UCSD-AML1 (cell line): ENCODE measurements around the gene ENPP1.
"Not testable (repeated sequence)": the region's sequence is repeated elsewhere in the genome, so short reads cannot be mapped to it uniquely, and the experiment has no call there.

Experiments
- DNase-seq: peaks from one replicate; lab custom pipeline; 2025; ENCODE audit not compliant: unreplicated experiment; lab: John Stamatoyannopoulos, UW

ENPP1 gene

DNA sequence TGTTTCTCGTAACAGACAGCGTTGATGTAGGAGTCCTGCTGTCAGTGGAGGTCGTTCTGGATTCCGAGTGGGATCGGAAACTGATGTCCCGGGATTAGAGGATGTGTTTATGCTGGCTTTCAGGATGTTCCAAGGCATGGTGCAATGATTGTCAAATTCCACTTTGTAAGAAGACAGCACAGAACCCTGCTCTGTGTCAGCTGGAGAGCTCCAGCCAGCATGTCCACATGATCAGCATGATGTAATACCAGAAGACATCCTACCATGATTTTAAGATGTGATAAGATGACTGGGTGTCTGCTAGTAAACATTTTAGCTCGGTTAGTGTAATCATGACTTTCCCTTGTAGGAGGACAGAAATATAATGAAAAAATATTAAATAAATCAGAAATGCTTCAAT lies 20.3 kb downstream of the ENPP1 start:
- no peak for DNase-seq

DNA sequence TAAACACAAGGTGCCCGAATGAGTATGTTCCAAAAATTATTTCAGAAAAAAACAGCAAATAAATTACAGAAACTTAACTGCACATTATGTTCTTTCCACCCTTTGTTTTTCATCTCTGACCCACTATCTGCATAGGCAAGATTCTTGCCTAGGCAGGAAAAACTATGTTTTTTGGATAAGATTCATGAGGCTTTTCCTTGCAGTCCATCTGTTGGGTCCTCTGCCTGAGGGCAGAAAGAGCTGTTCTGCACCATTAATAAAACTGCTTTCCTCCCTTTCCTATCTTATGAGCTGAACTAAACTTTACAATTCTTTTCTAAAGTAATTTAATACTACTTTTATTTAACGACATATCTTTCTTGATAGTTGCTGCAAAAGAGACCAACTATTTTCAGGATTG lies 21.1 kb downstream of the ENPP1 start:
- DNase-seq, result no peak

DNA sequence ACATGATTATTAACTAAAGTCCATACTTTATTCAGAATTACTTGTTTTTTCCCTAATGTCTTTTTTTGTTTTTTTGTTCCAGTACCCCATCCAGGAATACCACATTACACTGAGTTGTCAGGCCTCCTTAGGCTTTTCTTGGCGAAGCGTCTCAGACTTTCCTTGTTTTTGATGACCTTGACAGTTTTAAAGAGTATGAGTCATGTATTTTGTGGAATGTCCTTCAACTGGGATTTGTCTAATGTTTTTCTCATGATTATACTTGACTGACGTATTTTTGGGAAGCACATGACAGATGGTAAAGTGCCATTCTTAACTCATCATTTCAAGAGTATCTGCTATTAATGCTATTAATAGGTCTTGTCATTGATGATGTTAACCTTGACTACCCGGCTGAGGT lies 23.6 kb downstream of the ENPP1 start:
- DNase-seq, result no peak

DNA sequence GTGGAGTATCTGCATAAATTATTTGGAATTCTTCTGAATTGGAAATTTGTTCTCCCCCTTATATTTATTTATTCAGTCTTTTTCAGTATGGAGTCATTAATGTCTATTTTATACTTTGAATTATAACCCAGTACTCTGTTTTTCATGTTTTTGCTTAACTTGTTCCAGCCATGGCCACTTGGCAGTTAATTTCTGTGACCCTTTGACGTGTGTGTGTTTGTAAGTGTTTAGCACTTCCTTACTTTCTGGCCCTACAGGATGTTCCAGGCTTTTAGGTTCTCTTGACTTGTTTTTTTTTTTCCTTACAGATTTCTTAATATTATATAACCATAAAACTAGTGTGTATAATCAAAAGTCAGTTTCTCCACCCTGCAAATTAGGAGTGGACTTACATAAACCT lies 24.1 kb downstream of the ENPP1 start:
- DNase-seq, result no peak

DNA sequence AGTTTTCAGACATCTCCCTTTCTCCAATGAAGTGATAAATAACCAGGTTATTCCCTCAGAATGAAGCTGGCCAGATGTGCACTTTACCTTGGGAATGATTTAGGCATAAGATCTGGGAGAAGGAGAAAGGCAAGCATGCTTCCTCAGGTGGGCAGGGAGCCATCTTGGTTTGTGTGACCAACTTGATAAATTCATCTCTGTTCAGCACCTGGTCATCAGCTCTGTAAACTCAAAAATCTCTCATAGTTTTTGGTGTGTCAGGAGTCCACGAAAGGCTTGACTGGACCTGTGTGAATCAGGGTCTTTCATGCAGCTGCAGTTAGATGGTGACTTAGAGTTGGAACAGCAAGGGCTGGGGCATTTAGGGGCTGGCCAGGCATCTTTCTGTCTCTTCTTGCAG lies 24.5 kb downstream of the ENPP1 start:
- no peak for DNase-seq

DNA sequence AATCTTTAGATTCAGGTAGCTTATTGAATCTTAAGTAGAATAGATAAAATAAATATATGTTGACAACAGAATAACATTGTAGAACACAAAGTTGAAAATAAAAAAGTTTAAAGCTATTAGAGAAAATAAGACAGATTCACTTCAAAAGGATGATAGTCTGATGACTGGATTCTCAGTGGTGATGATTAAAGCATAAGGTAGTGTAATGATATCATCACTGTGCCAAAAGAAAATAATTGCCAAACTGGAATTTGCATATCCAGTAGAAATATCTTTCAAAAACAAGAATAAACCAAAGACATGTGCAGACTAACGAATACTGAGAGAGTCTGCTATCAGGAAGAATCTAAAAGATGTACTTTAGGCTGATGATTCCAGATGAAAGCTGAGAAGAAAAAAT lies 30.2 kb downstream of the ENPP1 start:
- DNase-seq, result no peak

DNA sequence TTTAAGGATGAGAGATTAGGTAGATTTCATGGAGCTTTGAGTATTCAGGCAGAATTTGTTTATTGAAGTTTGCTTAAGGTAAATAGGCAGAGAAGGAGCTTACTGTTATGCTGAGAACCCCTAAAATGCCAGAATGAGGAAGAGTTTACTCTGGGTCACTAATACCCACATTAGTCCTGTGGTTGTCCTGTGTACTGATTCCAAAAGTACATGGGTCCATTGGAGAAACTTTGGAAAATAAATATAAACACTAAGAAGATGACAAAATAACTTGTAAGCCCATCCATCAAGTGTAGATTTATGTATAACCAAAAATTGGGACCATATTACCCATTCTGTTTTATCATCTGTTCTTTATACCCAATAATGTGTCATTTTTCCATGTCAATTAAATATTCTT lies 31.6 kb downstream of the ENPP1 start:
- no peak for DNase-seq

DNA sequence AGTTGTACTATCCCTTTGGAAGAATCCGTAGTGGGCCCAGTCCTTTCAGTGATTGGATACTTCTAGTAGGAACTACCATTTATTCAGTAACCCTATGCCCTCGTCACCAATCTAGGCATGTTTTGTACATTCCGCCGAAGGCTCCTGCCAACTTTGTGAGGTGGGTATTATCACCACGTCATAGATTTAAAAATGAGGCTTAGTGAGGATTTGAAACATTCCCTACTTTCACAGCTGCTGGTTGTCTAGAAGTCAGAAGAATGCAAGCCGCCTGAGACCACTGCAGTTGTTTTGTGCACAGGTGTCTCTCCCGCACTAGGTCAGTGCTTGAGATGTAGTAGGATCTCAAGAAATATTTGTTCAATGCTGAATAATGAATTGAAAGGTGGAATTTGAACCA lies 32.6 kb downstream of the ENPP1 start:
- DNase-seq, result no peak

DNA sequence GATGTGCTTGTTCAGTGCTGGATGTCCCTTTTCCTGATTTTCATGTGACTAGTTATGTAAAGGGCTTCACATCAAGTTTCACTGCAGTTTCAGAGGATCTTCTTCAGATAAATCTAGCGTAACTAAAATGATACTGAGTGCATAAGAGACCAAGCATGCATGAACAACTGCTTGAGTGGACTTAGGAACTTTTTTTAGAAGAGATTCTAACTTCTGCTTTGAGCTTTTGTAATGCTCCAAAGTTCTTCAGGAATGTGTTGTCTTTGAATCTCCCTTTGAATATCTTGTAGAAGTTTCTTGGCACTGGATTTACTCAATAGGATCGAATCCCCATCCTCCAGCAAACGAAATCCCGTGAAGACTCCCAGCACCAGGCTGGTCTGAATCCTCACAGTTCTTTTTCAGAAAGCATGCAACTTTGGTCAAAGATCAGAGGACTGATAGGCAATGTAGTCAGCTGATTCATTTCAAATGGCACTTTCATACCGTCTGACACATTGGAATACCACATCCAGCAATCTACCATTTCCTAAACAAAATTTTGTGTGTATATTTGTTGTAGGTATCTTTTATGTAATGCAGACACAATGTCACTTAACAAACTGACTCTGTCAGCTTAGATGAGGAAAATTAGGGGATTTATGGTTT lies 33.2 kb downstream of the ENPP1 start:
- no peak for DNase-seq

DNA sequence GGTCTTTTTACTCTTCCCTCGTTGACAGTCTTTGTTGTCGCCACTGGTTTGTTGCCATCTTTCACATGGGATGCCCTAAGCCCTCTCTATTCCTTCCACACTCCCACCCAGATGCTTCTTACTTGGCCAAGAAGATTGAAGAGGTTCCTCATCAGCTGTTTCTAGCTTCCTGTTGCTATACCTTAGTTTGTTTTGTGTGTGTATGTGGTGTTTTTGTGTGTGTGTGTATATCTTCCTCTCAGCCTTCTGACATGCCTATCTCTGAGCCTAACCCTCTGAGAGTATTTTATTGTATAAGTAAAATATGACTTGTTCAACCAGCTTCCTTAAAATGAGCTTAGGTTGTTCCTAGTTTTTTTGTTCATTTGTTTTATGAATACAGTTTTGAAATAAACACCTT lies 35.9 kb downstream of the ENPP1 start:
- DNase-seq, result no peak

DNA sequence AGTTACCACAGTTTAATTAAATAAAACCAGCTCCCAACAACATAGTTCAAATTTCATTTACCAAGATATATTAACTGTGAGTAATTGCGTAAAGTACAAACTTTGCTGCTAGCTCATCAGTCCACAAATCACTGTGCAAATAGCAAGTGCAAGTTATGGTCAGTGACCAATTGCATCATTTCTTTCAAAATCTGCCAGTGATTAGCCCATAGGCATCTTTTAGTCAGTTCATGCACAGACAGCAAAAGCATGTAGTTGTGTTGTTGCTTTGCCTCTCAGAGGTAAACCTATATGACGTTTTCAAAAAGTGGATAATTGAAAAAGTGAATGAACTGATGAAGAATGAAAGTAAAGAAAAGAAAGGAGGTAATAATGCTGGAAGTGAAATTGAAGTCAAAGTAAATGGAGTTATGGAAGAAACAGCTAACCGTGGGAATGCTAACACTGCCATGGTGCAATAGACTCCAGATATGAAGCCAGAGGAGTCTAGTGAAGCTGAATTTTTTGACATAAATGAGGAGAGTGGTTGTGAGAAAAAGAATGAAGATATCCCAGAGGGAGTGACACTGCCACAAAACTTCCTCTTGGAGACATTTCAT lies 36.5 kb downstream of the ENPP1 start:
- no peak for DNase-seq

DNA sequence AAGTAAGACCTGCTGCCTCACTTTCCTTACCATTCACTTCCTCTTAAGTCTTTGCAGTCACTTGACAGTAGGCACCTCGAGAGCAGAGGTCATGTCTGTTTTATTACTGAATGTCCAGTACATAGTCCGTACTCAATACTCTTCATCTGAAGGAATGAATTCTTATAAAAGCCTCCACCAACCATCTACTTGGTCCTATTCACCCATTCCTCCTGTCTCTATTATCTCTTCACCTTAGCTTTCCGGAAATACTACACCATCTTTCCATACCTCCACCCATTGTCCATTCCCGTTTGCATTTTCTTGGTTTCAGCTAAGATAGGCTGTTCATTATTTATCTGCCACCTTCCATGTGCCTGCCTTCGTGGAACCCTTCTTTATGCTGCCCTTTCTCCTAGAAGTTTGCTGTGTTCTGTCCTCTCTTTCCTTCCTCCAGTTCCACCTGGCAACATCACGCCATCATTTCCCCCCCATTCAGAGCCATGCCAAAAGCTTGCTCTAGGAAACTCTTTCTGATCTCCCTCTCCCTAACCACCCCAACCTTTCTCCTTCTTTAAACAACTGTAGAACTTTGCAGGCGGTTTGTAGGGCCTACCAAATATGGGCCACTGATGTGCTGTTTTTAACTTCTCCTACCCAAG lies 38.3 kb downstream of the ENPP1 start:
- DNase-seq, result no peak

DNA sequence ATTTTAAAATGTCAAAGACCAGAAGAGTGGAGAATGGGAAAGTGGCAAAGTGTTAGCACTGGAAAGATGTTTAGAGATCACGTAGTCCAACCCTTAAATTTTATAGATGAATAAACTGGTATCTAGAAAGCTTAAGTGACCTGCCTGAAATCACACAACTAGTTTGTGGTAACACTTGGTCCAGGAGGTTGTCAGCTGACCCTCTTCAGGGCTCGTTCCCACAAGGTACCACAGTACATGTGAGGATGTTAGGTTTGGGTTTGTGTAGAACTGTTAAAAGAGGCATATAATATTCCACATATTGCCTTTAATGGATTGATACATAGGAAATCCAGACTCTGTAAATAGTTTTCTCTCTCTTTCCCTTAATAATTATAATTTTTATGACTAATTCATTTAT lies 39.1 kb downstream of the ENPP1 start:
- no peak for DNase-seq

DNA sequence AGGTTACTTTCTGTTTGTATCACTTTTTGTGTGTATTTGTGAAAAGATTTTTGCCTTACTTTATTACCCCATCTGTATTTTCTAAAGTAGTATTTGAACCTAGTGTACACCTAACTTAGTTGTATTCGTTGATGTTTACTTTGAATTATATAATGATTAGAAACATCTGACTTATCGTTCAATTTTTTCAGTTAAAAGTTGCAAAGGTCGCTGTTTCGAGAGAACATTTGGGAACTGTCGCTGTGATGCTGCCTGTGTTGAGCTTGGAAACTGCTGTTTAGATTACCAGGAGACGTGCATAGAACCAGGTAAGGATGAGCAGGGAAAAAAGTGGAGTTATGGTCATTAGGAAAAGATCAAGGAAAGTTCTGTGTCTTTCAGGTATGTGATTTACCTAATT lies 42.0 kb downstream of the ENPP1 start:
- no peak for DNase-seq

DNA sequence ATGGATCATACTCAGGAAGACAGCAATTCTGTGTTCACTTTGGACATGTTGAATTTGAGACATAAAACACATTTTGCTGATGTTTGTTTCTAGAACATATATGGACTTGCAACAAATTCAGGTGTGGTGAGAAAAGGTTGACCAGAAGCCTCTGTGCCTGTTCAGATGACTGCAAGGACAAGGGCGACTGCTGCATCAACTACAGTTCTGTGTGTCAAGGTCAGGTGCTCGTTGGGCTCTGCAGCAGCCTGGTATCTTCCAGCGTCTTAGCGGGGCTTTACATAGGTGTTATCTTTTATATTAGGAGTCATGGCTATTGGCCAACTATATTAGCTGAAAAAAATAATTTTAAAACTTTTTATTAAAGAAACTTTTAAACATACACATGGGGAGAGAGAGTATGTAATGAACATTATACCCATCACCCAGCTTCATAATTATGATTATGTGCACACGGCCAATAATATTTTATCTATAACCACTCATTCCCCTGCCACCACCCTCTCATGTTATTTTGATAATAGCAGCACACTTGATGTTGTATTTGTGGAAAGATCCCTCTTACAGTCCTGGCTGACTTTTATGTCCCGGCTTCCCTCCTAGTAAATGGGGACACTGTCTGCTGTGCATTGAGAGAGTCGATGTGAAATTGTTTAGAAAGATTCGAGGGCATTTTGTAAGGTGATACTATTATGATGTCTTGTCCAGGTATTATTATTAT lies 43.4 kb downstream of the ENPP1 start:
- DNase-seq, result no peak

DNA sequence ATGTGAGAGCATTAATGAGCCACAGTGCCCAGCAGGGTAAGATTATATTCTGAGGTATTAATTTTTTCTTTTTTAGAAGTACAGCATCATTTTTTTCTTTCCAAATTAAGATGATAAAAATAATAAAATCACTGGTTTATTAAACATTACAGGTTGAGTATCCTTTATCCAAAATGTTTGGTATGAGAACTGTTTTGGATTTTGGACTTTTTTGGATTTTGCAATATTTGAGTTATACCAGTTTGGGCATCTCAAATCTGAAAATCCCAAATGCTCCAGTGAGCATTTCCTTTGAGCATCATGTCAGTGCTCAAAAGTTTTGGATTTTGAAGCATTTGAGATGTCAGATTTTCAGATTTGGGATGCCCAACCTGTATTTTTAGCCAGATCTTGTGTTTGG lies 44.4 kb downstream of the ENPP1 start:
- no peak for DNase-seq

DNA sequence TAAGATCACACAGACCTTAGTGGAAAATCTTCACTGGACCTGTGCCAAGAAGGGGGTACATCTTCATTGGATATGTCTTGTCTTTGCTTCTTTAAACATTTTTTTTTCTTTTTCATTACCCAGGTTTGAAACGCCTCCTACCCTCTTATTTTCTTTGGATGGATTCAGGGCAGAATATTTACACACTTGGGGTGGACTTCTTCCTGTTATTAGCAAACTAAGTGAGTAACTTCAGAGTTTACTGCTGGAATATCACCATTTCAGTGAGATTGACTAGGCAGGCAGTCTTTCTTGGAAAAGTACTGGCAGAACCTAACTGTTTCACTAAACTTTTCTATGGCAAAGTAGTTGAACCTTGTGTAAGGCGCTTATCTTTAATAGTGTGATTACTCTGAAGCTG lies 47.0 kb downstream of the ENPP1 start:
- DNase-seq, result no peak

DNA sequence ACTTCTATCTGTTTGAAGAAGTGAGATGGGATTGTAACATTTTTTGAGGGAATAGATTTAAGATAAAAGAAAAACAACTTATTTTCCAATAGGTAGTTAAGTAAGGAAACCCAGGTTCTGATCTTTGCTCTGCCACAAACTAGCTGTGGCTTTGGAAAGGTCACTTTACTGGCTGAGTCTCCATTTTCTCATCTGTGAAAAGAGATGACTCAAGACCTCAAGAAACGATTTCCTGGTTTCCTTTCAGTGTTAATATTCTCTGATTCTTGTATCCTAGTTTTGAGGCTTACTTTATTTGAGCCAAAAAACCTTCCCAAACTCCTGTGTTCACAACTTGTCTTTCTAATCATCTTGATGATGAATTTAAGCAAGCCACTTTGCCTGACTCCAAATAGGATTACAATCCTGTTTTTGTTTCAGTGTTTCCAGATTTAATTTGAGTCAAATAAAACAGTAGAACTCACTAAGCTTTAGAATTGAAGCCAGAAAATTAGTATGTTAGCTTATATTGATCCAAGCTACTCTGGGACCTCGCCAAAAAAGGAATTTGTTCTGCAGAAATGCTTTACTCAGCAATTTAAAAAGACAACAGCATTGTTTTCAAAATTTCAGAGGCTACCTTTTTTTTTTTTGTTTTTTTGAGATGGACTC lies 51.1 kb downstream of the ENPP1 start:
- no peak for DNase-seq

DNA sequence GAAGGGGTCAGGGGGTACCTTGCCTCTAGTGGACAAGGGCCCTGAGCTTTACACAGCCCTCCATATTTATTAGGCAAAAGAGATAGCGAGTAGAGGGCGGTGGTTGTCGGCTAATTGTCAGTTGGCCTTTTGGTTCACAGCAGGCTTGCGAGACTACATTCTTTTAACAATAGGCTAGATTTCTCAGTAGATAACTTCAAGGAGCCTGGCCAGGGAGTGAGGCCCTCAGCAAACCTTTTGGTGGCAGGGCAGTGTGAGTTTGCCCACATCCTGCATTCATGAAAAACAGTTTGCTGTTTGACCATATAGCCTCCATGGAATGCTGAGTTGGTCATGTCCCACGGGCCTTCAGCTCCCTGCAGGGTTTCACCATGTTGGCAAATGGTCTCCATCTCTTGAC lies 51.8 kb downstream of the ENPP1 start:
- not testable (repeated sequence) for DNase-seq

DNA sequence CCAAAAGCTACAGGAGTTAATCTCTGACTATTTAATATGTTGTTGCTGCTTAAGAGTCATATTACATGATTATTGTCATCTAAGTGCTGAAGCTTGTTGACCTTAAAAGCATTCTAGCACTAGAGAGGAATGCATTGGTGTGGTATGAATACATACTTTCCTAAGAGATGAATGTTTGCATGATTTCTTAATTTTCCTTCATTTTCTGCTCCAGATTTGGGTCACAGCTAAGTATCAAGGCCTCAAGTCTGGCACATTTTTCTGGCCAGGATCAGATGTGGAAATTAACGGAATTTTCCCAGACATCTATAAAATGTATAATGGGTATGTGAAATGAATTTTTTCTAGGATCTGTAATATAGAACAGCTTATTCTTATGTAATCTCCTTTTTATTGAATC lies 53.6 kb downstream of the ENPP1 start:
- DNase-seq, result no peak

DNA sequence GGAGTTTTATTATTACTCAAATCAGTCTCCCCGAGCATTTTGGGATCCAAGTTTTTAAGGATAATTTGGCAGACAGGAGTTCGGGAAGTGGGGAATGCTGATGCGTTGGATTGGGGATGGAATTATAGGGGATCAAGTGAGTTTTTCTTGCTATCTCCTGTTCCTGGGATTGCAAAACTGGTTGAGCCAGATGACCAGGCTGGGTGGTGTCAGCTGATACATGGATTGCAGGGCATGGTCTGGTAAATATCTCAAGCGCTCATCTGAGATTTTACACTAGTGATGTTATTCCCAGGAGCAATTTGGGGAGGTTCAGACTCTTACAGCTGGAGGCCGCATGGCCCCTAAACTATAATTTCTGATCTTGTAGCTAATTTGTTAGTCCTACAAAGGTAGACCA lies 54.7 kb downstream of the ENPP1 start:
- DNase-seq, result no peak

DNA sequence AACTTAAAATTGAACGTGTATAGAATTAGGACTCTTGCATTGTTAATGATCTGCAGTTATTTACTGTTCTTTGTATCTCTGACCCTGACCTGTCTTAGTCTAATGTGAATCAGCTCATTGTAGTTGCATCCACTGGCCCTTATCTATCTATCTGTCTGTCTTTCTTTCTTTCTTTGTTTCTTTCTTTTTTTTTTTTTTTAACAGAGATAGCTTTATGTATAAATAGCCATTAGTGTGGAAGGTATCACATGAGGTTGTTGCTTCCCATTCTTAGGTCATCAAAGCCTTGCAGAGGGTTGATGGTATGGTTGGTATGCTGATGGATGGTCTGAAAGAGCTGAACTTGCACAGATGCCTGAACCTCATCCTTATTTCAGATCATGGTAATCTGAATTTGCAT lies 59.9 kb downstream of the ENPP1 start:
- no peak for DNase-seq
